Neural crest cell (in vitro differentiated cells): ENCODE measurements around the gene ZDHHC3. TPM values are rescaled to one million over a fixed set of nuclear protein-coding genes. Genes with fewer than 3 reads are reported as not detected.

Source experiments
- DNase-seq: peaks from one replicate; pipeline ENCODE4 v3.0.0; 2021; ENCODE audit warnings: low read depth, mixed read lengths, low spot score
- H3K27ac Mint-ChIP-seq: one replicate; pipeline ENCODE4 v1.8.0; 2021; ENCODE audit warnings: mild to moderate bottlenecking, mixed read lengths; ENCODE audit not compliant: unreplicated experiment
- H3K27me3 Mint-ChIP-seq: 2 replicates; pipeline ENCODE4 v1.8.0; 2021; ENCODE audit warnings: low read depth, mild to moderate bottlenecking, mixed read lengths
- H3K36me3 Mint-ChIP-seq: 2 replicates; pipeline ENCODE4 v1.8.0; 2021; ENCODE audit warnings: low read depth, mild to moderate bottlenecking, mixed read lengths
- H3K4me1 Mint-ChIP-seq: 2 replicates; pipeline ENCODE4 v1.8.0; 2021; ENCODE audit warnings: mixed read lengths
- H3K4me3 Mint-ChIP-seq: one replicate; pipeline ENCODE4 v1.8.0; 2021; ENCODE audit warnings: mild to moderate bottlenecking, mixed read lengths
- H3K9me3 Mint-ChIP-seq: 2 replicates; pipeline ENCODE4 v1.8.0; 2021; ENCODE audit warnings: mixed read lengths
- CTCF ChIP-seq: fragments of 200-600 bp; sonication (generic); conservative IDR thresholded peaks from 2 replicates; pipeline ENCODE4 v1.5.0; 2021; ENCODE audit warnings: antibody characterized with exemption, mild to moderate bottlenecking
- total RNA-seq: library from RNA; stranded (reverse); gene quantifications from 2 replicates; pipeline ENCODE4 v1.2.1, GENCODE V29; 2021

ZDHHC3 gene
- total RNA-seq, 1 donor from 2014 or later, result 62.2 TPM

DNA sequence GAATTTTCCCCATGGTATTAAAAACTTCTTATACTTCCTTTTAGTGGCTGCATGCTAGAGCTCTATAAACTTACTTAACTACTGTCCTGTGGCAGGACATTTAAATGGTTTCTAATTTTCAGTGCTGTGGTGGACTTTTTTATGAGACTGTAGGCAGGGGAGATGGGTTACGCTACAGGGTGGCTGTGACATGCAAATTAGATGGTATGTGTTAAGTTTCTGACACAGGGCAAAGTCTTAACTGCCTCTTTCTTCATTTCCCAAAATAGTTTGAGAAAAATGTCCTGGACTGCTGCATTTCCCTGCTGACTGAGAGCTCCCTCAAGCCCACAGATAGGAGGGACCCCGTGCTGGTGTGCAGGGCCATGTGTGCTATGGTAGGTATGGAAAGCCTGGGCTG, 79.5 kb downstream of the ZDHHC3 start:
- H3K9me3 Mint-ChIP-seq, result no peaks in the 10 kb centered on the region
- no peak overlapping the region for H3K27ac Mint-ChIP-seq
- H3K36me3 Mint-ChIP-seq, result no peaks in the 10 kb centered on the region
- H3K27me3 Mint-ChIP-seq, result no peaks in the 10 kb centered on the region
- no peak for DNase-seq
- no peak for TF ChIP-seq CTCF
- H3K4me1 Mint-ChIP-seq, result peaks cover 32% of the 10 kb centered on the region
- no peak overlapping the region for H3K4me3 Mint-ChIP-seq

DNA sequence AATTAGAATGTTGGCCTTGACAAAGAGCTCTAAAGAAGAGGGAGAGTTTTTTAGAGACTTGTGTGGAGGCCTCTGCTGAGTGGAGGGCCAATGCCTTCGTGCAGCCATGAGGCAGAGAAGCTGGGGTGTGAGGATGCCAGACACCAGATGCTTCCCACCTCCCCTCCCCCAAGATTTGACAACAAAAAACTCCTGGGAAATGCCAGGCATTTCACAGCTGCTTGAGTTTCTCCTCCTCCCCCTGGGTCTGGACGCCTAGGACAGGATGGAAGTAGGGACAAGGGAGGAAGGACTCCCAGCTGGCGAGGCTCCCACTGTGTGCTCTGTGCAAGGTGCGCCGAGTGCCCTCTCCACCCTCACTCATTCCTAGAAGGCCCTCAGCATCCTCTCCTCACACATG, 81.5 kb downstream of the ZDHHC3 start:
- no peak for DNase-seq
- peak overlapping the region; percentile 75 for H3K27ac Mint-ChIP-seq
- no peaks in the 10 kb centered on the region for H3K36me3 Mint-ChIP-seq
- no peak for TF ChIP-seq CTCF
- no peaks in the 10 kb centered on the region for H3K27me3 Mint-ChIP-seq
- H3K9me3 Mint-ChIP-seq, result no peaks in the 10 kb centered on the region
- H3K4me1 Mint-ChIP-seq, result peaks cover 18% of the 10 kb centered on the region
- H3K4me3 Mint-ChIP-seq, result no peak overlapping the region

DNA sequence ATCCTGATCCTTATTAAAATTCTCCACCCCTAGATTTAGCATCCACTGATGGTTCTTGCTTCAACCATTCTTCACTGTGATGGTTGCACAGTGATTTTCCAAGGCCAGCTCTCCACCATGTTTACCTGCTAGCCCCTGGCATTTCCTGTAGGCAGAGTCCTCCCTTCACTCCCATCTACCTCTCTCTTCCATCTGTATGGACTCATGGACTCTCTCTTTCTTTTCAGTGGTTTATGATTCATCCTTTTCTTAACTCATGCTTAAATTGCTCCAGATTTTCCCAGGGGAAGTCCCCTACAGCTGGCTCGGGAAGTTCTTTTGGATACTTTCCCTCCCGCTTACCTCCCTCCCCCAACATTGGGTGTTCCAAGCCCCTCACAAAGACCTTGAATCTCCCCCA, 82.9 kb downstream of the ZDHHC3 start:
- Mint-ChIP-seq H3K27me3 (peaks cover 2% of the 10 kb centered on the region), H3K9me3 (no peaks in the 10 kb centered on the region), H3K4me3 (no peak overlapping the region), H3K27ac (no peak overlapping the region), H3K36me3 (no peaks in the 10 kb centered on the region), H3K4me1 (peaks cover 11% of the 10 kb centered on the region)
- no peak for TF ChIP-seq CTCF
- no peak for DNase-seq

DNA sequence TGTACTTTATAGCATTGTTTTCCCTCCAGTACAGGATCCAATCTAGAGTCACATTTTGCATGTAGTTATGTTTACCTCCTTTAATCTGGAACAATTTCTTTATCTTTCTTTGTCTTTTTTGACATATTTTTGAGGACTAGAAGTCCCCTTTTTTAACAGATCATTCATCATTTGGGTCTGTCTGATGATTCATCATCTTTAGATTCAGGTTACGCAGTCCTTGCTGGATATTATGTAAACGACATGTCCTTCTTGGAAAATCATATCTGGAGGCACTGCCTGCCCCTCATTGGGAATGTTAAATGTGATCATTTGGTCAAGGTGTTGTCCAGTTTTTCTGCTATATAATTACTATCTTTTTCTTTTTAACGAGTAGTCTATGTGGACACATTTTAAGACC, 83.3 kb downstream of the ZDHHC3 start:
- no peak overlapping the region for H3K27ac Mint-ChIP-seq
- no peaks in the 10 kb centered on the region for H3K9me3 Mint-ChIP-seq
- no peaks in the 10 kb centered on the region for H3K36me3 Mint-ChIP-seq
- TF ChIP-seq CTCF, result no peak
- H3K4me3 Mint-ChIP-seq, result no peak overlapping the region
- H3K27me3 Mint-ChIP-seq, result peaks cover 3% of the 10 kb centered on the region
- peaks cover 11% of the 10 kb centered on the region for H3K4me1 Mint-ChIP-seq
- no peak for DNase-seq

DNA sequence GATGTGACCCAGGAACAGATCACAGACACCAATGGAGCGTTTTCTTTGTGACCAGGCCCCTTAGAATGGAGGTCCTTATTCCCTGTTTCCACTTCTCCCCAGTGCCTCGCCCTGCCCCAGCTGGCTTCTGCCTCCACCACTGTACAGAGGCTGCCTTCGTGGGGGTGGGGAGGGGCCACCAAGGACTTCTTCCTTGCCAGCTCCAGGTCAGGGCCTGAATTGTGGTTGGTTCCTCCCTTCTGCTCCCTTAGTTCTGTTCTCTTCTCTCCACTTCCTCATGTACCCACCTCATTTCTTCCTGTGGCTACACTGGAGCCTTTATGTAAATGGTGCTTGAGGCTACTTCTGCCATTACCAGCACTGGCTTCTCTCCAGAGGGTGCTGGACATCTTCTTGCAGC, 85.1 kb downstream of the ZDHHC3 start:
- Mint-ChIP-seq H3K4me1 (peaks cover 6% of the 10 kb centered on the region), H3K27me3 (peaks cover 3% of the 10 kb centered on the region), H3K9me3 (no peaks in the 10 kb centered on the region), H3K4me3 (no peak overlapping the region), H3K36me3 (no peaks in the 10 kb centered on the region), H3K27ac (no peak overlapping the region)
- DNase-seq, result no peak
- TF ChIP-seq CTCF, result no peak

DNA sequence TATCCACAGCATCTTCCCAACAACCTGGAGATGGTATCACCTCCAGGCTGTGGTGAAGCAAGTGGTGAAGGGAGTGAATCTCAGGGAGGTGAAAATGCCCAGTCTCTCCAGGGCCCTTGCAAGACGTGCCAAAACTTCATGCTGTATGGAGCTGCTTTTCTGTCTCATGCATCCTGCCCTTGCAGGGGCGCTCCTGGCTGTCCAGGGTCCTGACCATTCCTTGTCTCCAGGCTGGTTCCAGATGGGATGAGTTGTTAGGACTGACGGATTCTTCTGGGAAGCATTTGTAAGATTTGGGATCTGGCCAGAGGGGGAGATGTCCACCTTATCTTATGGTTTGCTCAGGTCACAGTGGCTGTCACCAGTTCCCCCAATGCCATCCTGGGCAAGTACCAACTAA, 85.7 kb downstream of the ZDHHC3 start:
- Mint-ChIP-seq H3K4me3 (no peak overlapping the region), H3K4me1 (peaks cover 6% of the 10 kb centered on the region), H3K9me3 (no peaks in the 10 kb centered on the region), H3K36me3 (no peaks in the 10 kb centered on the region), H3K27me3 (peaks cover 3% of the 10 kb centered on the region), H3K27ac (no peak overlapping the region)
- TF ChIP-seq CTCF, result no peak
- DNase-seq, result no peak
